Measurements from ENCODE around the gene ADGRE3. TPM values are rescaled to one million over a fixed set of nuclear protein-coding genes. Genes with fewer than 3 reads are reported as not detected.
"Not testable (repeated sequence)": the region's sequence is repeated elsewhere in the genome, so short reads cannot be mapped to it uniquely, and the experiment has no call there.

ADGRE3 gene
- total RNA-seq, 1 experiment from 2014 or later = not detected

GRCh38 chr19:14614099-14614412, 60.6 kb downstream of the ADGRE3 start:
- ATAC-seq (no peak), DNase-seq (ENCODE audit: low spot score) (no peak)
- POLR2A ChIA-PET = no interaction called here
- H3K9me3 Mint-ChIP-seq = peaks cover 28% of the 10 kb centered on the region
- H3K4me3 Mint-ChIP-seq = no peak overlapping the region
- H3K4me1 Mint-ChIP-seq = no peaks in the 10 kb centered on the region
- TF ChIP-seq IRF2 (CRISPR knock-in tag; IDR thresholded peaks at IDR 0.05; ENCODE audit: borderline replicate concordance, low read depth) (no peak), ZBTB21 (CRISPR knock-in tag; IDR thresholded peaks at IDR 0.05; ENCODE audit: borderline replicate concordance) (no peak), TEAD1 (CRISPR knock-in tag; IDR thresholded peaks at IDR 0.05) (no peak), NR1H2 (CRISPR knock-in tag; IDR thresholded peaks at IDR 0.05) (no peak), ZNF317 (CRISPR knock-in tag; IDR thresholded peaks at IDR 0.05; ENCODE audit: borderline replicate concordance, low read depth) (no peak), ETV6 (CRISPR knock-in tag; IDR thresholded peaks at IDR 0.05) (no peak), JAZF1 (CRISPR knock-in tag; IDR thresholded peaks at IDR 0.05) (no peak), ZNF671 (CRISPR knock-in tag; IDR thresholded peaks at IDR 0.05) (no peak), GRHL2 (CRISPR knock-in tag; IDR thresholded peaks at IDR 0.05; ENCODE audit: insufficient replicate concordance, severe bottlenecking) (no peak), STAT6 (CRISPR knock-in tag; conservative IDR thresholded peaks at IDR 0.05; ENCODE audit: low read depth) (no peak), NR3C1 (CRISPR knock-in tag; conservative IDR thresholded peaks at IDR 0.05; ENCODE audit: low read depth) (no peak), PRDM15 (CRISPR knock-in tag; IDR thresholded peaks at IDR 0.05) (no peak), HMGXB4 (CRISPR knock-in tag; IDR thresholded peaks at IDR 0.05) (no peak), HMGA2 (CRISPR knock-in tag; IDR thresholded peaks at IDR 0.05) (no peak), TEAD4 (CRISPR knock-in tag; IDR thresholded peaks at IDR 0.05) (no peak)
- H3K27ac Mint-ChIP-seq = no peak overlapping the region
- peaks cover 7% of the 10 kb centered on the region; the same call in 1 of the 2 replicates for H3K27me3 Mint-ChIP-seq (ENCODE audit: low read depth)
- peaks cover 8% of the 10 kb centered on the region for H3K36me3 Mint-ChIP-seq
- CTCF ChIA-PET = no interaction called here

GRCh38 chr19:14613399-14614098, 61.1 kb downstream of the ADGRE3 start:
- peaks cover 25% of the 10 kb centered on the region for H3K9me3 Mint-ChIP-seq
- H3K36me3 Mint-ChIP-seq = not testable (repeated sequence)
- CTCF ChIA-PET = interaction anchor here (1.2 kb wide), 1 partner anchor 39 kb away, joined by 3 read pairs; no protein-coding TSS in a partner anchor

More at GRCh38 chr19:14613399-14614098, 61.1 kb downstream of the ADGRE3 start:
- POLR2A ChIA-PET; H3K27me3 Mint-ChIP-seq (ENCODE audit: low read depth); ATAC-seq; H3K4me3 Mint-ChIP-seq; DNase-seq (ENCODE audit: low spot score); H3K4me1 Mint-ChIP-seq; H3K27ac Mint-ChIP-seq: not testable (repeated sequence)
